GM18498 (cell line): ENCODE results near the gene NKX3-2.

ENCODE experiments used
- ATAC-seq: cut with Tn5 transposase; IDR thresholded peaks from one replicate; pipeline ENCODE4 v1.9.1; 2021; ENCODE audit warnings: mild to moderate bottlenecking, moderate library complexity; ENCODE audit not compliant: unreplicated experiment

The NKX3-2 gene

GRCh38 chr4:13515268-13515667 lies 29.0 kb downstream of the NKX3-2 start:
- no peak for ATAC-seq

DNA sequence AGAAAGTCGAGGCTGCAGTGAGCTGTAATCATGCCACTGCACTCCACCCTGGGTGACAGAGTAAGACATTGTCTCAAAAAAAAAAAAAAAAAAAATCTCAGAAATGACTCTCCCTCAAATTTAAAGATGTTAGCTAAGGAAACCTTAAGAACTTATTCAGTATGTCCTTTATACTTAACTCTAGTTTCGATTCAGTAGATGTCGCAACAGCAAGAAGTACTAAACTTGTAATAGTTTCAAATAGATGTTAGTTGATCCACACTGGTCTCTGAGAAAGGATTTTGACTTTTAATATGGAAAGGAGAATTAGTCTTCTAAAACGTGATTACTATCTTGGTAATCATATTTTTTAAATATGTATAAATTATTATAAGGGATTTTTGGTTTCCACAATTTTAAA lies 29.6 kb downstream of the NKX3-2 start:
- ATAC-seq: no peak

- ATAC-seq: no peak
Measured at GRCh38 chr4:13511101-13511500, 33.2 kb downstream of the NKX3-2 start.

- no peak for ATAC-seq
Measured at GRCh38 chr4:13509442-13509841, 34.9 kb downstream of the NKX3-2 start.

DNA sequence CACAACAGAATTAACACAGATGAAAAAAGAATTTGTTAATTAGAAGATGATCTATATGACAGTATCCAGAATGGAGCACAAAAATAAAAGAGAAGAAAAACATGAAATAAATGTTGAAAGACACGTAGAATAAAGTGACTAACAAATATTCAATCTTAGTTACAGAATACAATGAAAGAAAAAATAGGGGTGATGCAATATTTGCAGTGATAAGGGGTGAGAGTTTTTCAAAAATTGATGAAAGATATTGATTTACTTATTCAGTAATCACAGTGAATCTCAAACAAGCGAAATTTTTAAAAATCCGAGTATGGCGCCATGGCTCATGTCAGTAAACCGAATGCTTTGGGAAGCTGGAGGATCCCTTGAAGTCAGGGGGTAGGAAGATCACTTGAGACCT lies 39.9 kb downstream of the NKX3-2 start:
- no peak for ATAC-seq

DNA sequence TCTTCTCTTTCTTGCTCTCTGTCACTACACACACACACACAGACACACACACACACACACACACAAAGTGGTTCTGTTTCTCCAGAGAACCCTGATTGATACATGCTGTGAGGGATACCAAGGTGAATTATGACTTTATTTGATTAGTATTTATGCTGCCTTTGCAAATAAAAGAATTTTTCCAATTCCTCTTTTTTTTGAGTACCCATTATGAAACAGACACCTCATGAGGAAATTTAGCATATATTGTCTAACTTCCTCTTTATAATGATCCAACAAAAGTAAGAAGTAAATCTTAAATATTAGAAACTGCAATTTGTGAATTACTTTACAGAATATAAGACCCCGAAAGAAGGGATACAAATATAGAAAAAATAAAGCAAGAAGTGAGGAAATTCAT lies 45.8 kb downstream of the NKX3-2 start:
- ATAC-seq: no peak

GRCh38 chr4:13496605-13497004 lies 47.7 kb downstream of the NKX3-2 start:
- ATAC-seq: no peak

DNA sequence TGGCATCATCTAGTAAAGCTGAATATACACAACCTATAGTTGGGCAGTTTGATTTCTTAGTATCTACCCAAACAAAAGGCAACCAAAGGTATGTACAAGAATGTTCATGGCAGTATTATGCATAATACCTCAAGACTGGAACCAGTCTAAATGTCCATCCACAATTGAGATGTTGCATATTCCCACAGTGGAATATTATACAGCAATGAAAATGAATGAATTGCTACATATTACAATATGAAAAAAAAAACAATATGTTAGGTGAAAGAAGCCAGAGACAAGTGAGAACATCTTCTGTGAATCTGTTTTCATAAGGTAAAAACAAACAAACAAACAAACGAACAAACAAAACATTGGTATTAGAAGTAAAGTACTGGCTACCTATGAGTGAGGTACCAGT lies 48.6 kb downstream of the NKX3-2 start:
- no peak for ATAC-seq

GRCh38 chr4:13493793-13494192 lies 50.5 kb downstream of the NKX3-2 start:
- no peak for ATAC-seq

- ATAC-seq: no peak
Measured at GRCh38 chr4:13492747-13493146, 51.6 kb downstream of the NKX3-2 start.
